Activated CD4-positive, alpha-beta T cell treated with anti-CD3 and anti-CD28 coated beads, Interleukin-2, amount 50 U/mL, for 1 hour (primary cell): ENCODE data around the gene KRTAP10-2.
A peak's percentile ranks its signal among the peaks of the same experiment; 100 is the strongest.
"Not testable (repeated sequence)": the region's sequence is repeated elsewhere in the genome, so short reads cannot be mapped to it uniquely, and the experiment has no call there.

Experiments used
- DNase-seq: peaks from one replicate; pipeline ENCODE4 v3.0.0-alpha.2; 2020

KRTAP10-2 gene

DNA sequence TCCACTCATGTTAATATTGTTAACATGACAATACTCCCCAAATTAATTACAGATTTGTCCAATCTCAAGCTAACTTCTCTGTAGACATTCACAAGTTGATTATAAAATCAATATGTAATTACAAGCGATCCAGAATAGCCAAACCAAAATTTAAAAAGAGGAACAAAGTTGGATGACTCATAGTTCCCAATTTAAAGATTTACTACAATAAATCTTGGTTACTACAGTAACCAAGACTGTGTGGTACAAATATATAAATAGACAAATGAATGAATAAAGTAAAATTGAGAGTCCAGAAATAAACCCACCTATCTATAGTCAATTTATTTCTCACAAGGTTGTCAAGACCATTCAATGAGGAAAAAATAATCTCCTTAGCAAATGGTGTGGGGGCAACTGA, 15.1 kb upstream of the KRTAP10-2 start:
- no peak for DNase-seq

GRCh38 chr21:44564886-44565598, 13.7 kb upstream of the KRTAP10-2 start:
- DNase-seq = no peak

DNA sequence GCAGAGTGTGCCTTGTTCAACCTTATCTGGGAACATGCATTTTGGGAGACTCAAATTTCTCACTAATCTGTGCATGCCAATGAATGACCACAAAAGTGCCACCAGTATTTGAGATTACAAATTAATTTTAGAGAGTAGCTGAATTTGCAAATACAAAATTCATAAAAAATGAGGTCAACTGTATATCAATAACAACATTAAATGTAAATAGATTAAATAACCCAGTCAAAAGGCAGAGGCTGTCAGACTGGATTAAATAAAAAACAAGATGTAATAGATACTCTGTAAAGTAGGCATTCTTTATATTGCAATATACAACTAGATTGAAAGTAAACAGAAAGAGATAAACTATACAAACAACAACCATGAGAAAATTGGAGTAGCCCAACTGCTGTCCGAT, 12.8 kb upstream of the KRTAP10-2 start:
- DNase-seq = no peak

GRCh38 chr21:44558695-44559094, 7.4 kb upstream of the KRTAP10-2 start, which contains the start of gene KRTAP10-3:
KRTAP10-3 (minus strand) TSS chr21:44558795; CDS start chr21:44558715, 80 bp downstream.
- DNase-seq = no peak

- DNase-seq = not testable (repeated sequence)
Measured at GRCh38 chr21:44558329-44558675, 7.0 kb upstream of the KRTAP10-2 start.

GRCh38 chr21:44557491-44558328, 6.4 kb upstream of the KRTAP10-2 start:
- no peak for DNase-seq

DNA sequence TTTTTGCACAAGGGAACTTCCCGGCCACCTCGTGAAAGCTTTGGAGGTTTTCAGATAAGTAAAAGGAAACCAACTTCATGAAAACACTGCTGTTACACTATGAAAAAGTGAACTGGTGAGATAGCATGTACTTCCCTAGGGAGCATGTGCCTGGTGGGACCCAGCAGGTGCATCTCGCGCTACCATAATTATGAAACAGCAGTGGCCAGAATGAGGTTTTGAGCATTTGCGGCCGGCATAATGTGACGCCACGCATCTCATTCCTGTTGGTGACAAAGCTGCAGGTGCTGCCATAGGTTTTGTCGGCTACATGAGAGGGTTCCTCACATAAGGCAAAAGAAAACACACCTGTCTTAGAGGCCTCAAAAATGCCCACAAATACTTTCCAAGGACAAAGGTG, 5.6 kb upstream of the KRTAP10-2 start:
- no peak for DNase-seq

DNA sequence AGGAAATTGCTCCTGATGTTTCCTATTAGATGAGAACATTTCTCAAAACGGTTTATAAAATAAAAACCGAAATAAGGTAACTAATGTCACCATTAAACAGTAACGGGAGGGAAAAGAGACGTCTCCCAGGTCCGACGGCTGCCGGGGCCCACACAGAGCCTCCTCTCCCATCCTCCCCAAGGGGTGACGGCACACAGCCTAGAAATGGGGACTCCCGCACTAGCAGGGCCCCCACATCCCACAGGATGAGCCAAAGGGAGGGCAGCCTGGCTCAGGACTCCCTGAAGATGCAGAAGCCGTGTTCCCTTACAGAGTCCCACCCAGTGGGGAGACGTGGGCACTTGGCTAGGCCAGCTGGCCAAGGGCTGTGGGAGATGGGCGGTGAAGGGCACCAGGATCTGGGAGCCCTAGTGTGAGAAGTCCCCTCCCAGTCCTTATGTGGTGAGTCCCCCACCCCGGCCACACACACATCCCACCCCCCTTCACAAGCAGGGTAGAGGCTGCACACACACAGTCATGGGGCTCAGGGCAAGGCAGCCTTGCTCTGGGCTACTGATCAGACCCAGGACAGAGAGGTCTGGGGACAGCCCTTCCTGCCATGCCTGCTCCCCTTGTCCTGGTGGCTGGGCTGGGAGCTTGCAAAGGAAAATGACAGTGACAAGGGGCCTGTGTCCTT, 4.0 kb upstream of the KRTAP10-2 start:
- no peak for DNase-seq

GRCh38 chr21:44552681-44553080, 1.4 kb upstream of the KRTAP10-2 start:
- no peak for DNase-seq

DNA sequence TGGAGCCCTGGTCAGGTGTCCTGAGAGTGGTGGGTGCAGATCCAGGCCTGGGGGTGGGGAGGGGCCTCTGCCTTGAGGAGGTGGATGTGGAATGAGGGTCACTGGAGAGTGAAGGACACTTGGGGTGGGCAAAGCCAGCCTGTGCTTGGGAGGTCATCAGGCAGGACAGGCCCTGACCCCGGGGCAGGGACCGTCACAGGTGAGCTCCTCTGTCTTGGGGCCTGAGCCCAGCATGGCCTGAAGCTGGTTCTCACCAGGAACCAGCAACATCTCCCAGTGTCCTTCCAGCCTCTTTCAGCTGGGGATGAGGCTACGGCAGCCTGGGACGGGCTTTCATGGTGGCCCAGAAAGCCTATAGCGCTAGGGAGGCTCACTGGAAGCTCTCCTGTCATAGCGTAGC, 831 bp upstream of the KRTAP10-2 start:
- no peak for DNase-seq

DNA sequence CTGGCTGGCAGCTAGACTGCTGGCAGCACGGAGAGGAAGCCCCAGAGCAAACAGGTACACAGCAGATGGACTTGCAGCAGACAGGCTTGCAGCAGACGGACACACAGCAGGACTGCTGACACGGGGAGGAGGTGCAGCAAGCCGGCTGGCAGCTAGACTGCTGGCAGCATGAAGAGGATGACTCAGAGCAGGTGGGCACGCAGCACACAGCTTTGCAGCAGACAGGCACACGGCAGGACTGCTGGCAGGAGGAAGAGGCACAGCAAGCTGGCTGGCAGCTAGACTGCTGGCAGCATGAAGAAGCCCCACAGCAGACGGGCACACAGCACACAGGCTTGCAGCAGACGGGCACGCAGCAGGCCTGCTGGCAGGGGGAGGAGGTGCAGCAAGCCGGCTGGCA, 498 bp downstream of the KRTAP10-2 start:
- DNase-seq = no peak

- DNase-seq = not testable (repeated sequence)
Measured at GRCh38 chr21:44550285-44550684, 1.0 kb downstream of the KRTAP10-2 start.

- DNase-seq = no peak
Measured at GRCh38 chr21:44549525-44550211, 1.6 kb downstream of the KRTAP10-2 start.

GRCh38 chr21:44548922-44549321, 2.4 kb downstream of the KRTAP10-2 start:
- no peak for DNase-seq

DNA sequence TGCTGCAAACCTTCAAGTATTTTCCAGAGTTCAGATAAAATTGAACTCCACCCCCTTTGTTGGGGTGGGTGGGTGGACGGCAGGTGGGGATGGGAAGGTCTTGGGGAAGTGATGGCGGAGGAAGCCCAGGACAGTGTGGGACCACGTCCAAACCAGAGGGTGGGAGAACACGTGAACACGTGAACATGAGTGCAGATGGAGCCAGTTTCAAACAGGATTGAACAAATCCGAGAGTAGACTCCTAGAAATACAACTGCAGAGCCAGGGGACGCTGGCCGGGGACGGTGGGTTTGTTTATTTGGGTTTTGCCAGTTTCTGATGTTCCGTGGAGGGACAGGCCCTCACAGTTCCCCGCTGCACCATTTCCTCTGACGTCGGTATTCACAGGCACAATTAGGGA, 2.9 kb downstream of the KRTAP10-2 start:
- DNase-seq = no peak

- DNase-seq = peak; percentile 13
Measured at GRCh38 chr21:44547656-44548331, 3.5 kb downstream of the KRTAP10-2 start.

- DNase-seq = no peak
Measured at GRCh38 chr21:44544566-44544965, 6.7 kb downstream of the KRTAP10-2 start.

GRCh38 chr21:44542716-44543115, 8.6 kb downstream of the KRTAP10-2 start:
- no peak for DNase-seq

GRCh38 chr21:44540741-44541288, 10.5 kb downstream of the KRTAP10-2 start:
- no peak for DNase-seq

- no peak for DNase-seq
Measured at GRCh38 chr21:44539991-44540666, 11.2 kb downstream of the KRTAP10-2 start, which contains the start of gene KRTAP10-1. KRTAP10-1 (minus strand) TSS chr21:44540195; CDS start chr21:44540150, 45 bp downstream.

DNA sequence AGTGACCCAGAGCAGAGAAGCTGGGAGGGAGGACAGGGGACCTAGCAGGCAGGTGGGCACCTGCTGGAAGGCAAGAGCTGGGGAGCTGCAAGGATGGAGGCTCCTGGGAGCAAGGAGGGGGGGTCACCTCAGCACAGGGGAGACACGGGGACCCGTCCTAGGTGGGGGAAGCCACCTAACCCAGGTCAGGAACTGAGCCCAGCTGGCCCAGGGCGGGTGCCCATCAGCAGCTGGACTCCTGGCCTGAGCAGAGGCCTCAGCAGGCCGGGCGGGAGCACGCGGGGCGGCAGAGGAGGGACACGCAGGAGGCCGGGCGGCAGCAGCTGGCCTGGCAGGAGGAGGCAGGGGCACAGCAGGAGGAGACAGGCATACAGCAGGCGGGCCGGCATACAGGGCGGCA, 12.3 kb downstream of the KRTAP10-2 start:
- DNase-seq = no peak
